ENCODE results near the gene LY6G5B. TPM values are rescaled to one million over a fixed set of nuclear protein-coding genes. Genes with fewer than 3 reads are reported as not detected.

The LY6G5B gene
- total RNA-seq, 2 experiments from 2014 or later, result 12.3 to 28.7 TPM

DNA sequence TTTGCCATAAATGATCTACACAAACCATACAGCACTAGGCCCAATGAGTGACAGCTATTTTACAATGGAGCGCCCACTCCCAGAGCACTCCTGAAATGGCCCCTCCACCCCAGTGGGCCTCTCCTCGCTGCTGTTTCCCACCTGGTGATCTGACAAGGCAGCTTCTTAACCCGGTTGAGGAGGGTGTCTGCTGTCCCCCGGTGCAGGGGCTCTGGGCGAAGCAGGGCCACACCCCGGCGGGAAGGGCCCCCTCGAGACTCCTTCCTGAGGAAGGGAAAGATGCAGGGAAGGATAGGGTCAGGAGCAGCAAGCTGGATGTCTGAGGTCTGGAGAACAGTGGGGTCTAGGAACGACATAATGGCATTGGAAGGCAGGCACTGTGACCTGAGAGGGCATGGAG is 23.1 kb downstream of the LY6G5B start:
- no TSS peak for BruUV-seq (replicated peaks)
- Histone ChIP-seq H2AFZ (ENCODE audit: low read length) (no peak overlapping the region), H3K9me3 (ENCODE audit: low read length) (no peaks in the 10 kb centered on the region), H3K4me2 (ENCODE audit: low read length) (no peak overlapping the region), H3K27ac (ENCODE audit: low read depth, low read length, poor library complexity, severe bottlenecking) (no peak overlapping the region), H3K4me1 (ENCODE audit: insufficient read depth, low read length, poor library complexity, severe bottlenecking) (peaks cover 12% of the 10 kb centered on the region), H3K9me2 (ENCODE audit: insufficient read depth, low read length) (no peaks in the 10 kb centered on the region), H4K20me1 (ENCODE audit: insufficient read depth, low read length) (no peaks in the 10 kb centered on the region), H3K79me2 (ENCODE audit: insufficient read depth, low read depth, low read length) (no peaks in the 10 kb centered on the region), H3K36me3 (ENCODE audit: insufficient read depth, low read length) (peaks cover 78% of the 10 kb centered on the region), H3K4me3 (ENCODE audit: low read depth, low read length, poor library complexity, severe bottlenecking) (no peak overlapping the region)
- TF ChIP-seq, protein P1, sequence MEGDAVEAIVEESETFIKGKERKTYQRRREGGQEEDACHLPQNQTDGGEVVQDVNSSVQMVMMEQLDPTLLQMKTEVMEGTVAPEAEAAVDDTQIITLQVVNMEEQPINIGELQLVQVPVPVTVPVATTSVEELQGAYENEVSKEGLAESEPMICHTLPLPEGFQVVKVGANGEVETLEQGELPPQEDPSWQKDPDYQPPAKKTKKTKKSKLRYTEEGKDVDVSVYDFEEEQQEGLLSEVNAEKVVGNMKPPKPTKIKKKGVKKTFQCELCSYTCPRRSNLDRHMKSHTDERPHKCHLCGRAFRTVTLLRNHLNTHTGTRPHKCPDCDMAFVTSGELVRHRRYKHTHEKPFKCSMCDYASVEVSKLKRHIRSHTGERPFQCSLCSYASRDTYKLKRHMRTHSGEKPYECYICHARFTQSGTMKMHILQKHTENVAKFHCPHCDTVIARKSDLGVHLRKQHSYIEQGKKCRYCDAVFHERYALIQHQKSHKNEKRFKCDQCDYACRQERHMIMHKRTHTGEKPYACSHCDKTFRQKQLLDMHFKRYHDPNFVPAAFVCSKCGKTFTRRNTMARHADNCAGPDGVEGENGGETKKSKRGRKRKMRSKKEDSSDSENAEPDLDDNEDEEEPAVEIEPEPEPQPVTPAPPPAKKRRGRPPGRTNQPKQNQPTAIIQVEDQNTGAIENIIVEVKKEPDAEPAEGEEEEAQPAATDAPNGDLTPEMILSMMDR (conservative IDR thresholded peaks at IDR 0.05; ENCODE audit: low read length), result no peak
- no peak for TF ChIP-seq EZH2phosphoT487 (IDR thresholded peaks at IDR 0.05; ENCODE audit: borderline replicate concordance, low read depth, low read length)
- intact Hi-C loops (cut with micrococcal nuclease; ENCODE audit: unreplicated experiment), result no loop called here
- ChIA-PET CTCF (ENCODE audit: unreplicated experiment) (no interaction called here), POLR2A (no interaction called here)
- no peak for DNase-seq (ENCODE audit: low spot score)

DNA sequence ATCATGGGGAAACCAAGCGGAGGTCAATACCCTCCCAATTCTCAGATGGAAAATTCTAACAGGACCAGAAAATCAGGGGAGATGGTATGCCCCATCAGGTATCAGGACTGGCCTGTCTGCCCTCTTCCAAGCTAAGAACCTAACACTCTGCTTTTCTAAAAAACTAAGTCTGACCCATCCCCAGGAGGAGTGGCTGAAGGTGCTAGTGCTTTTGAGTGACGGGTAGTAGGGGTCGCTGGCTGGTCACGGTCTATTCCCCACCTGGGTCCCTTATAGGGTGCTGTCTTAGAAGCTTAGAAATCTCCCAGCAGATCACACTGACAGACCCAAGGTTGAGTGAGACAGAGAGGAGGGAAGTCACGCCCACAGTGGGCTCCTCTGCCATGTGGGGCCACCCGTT is 23.8 kb downstream of the LY6G5B start:
- H4K20me1 ChIP-seq (ENCODE audit: insufficient read depth, low read length), result no peaks in the 10 kb centered on the region
- intact Hi-C loops (cut with micrococcal nuclease; ENCODE audit: unreplicated experiment), result no loop called here
- H3K4me3 ChIP-seq (ENCODE audit: low read depth, low read length, poor library complexity, severe bottlenecking), result no peak overlapping the region
- peaks cover 12% of the 10 kb centered on the region for H3K4me1 ChIP-seq (ENCODE audit: insufficient read depth, low read length, poor library complexity, severe bottlenecking)
- peaks cover 71% of the 10 kb centered on the region for H3K36me3 ChIP-seq (ENCODE audit: insufficient read depth, low read length)
- ChIA-PET POLR2A (interaction anchor here (0.6 kb wide), 1 partner anchor 21 kb away, joined by 3 read pairs; no protein-coding TSS in a partner anchor), CTCF (ENCODE audit: unreplicated experiment) (interaction anchor here (0.6 kb wide), 1 partner anchor 356 kb away, joined by 3 read pairs; no protein-coding TSS in a partner anchor)
- DNase-seq (ENCODE audit: low spot score), result no peak
- H3K9me2 ChIP-seq (ENCODE audit: insufficient read depth, low read length), result no peaks in the 10 kb centered on the region
- H3K79me2 ChIP-seq (ENCODE audit: insufficient read depth, low read depth, low read length), result no peaks in the 10 kb centered on the region
- H3K4me2 ChIP-seq (ENCODE audit: low read length), result no peak overlapping the region
- no peaks in the 10 kb centered on the region for H3K9me3 ChIP-seq (ENCODE audit: low read length)
- BruUV-seq (replicated peaks), result no TSS peak
- no peak overlapping the region for H3K27ac ChIP-seq (ENCODE audit: low read depth, low read length, poor library complexity, severe bottlenecking)
- H2AFZ ChIP-seq (ENCODE audit: low read length), result no peak overlapping the region
- TF ChIP-seq, protein P1 (conservative IDR thresholded peaks at IDR 0.05; ENCODE audit: low read length), result no peak
- TF ChIP-seq EZH2phosphoT487 (IDR thresholded peaks at IDR 0.05; ENCODE audit: borderline replicate concordance, low read depth, low read length), result no peak

DNA sequence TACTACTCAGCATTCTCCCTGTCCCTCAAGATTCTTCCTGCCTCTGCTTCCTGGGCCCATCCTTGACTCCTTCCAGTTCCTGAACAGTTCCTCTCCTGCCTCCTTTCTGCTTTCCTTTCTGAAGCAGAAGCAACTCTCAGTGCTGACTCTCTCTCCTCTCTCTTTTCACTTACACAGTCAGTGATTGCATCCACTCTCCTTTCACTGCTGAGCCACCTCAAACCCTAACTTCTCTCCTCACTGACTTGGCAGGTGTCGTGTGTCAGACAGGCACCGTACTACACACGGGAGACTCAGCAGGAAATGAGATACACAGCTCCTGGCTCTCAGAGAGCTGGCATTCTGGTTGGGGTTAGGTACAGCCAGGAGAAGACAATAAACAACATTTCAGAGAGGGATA is 27.8 kb downstream of the LY6G5B start:
- H3K36me3 ChIP-seq (ENCODE audit: insufficient read depth, low read length), result peaks cover 51% of the 10 kb centered on the region
- H2AFZ ChIP-seq (ENCODE audit: low read length), result no peak overlapping the region
- H3K79me2 ChIP-seq (ENCODE audit: insufficient read depth, low read depth, low read length), result peaks cover 11% of the 10 kb centered on the region; the same call in 1 of the 2 replicates
- H3K4me3 ChIP-seq (ENCODE audit: low read depth, low read length, poor library complexity, severe bottlenecking), result no peak overlapping the region
- no TSS peak for BruUV-seq (replicated peaks)
- H3K27ac ChIP-seq (ENCODE audit: low read depth, low read length, poor library complexity, severe bottlenecking), result no peak overlapping the region
- ChIA-PET POLR2A (no interaction called here), CTCF (ENCODE audit: unreplicated experiment) (no interaction called here)
- TF ChIP-seq EZH2phosphoT487 (IDR thresholded peaks at IDR 0.05; ENCODE audit: borderline replicate concordance, low read depth, low read length), result no peak
- TF ChIP-seq, protein P1 (conservative IDR thresholded peaks at IDR 0.05; ENCODE audit: low read length), result no peak
- peaks cover 15% of the 10 kb centered on the region for H3K4me1 ChIP-seq (ENCODE audit: insufficient read depth, low read length, poor library complexity, severe bottlenecking)
- H3K9me2 ChIP-seq (ENCODE audit: insufficient read depth, low read length), result no peaks in the 10 kb centered on the region
- no peak for DNase-seq (ENCODE audit: low spot score)
- H4K20me1 ChIP-seq (ENCODE audit: insufficient read depth, low read length), result no peaks in the 10 kb centered on the region
- H3K9me3 ChIP-seq (ENCODE audit: low read length), result no peaks in the 10 kb centered on the region
- H3K4me2 ChIP-seq (ENCODE audit: low read length), result no peak overlapping the region
- intact Hi-C loops (cut with micrococcal nuclease; ENCODE audit: unreplicated experiment), result no loop called here
